ENCODE data around the gene ZNF333.
"Not testable (repeated sequence)": the region's sequence is repeated elsewhere in the genome, so short reads cannot be mapped to it uniquely, and the experiment has no call there.

The ZNF333 gene

DNA sequence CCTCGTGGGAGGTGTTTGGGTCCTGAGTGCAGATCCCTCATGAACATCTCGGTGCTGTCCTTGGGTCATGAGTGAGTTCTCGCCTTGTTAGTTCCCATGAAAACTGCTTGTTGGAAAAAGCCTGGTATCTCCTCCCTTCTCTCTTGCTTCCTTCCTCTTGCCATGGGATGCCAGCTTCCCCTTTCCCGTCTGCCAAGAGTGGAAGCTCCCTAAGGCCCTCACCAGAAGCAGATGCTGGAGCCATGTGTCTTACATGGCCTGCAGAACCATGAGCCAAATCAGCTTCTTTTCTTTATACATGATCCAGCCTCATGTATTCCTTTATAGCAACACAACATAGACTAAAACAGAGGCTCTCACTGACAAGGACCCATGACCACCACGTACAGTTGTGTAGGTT lies 80.3 kb downstream of the ZNF333 start:
- DNase-seq = no peak

DNA sequence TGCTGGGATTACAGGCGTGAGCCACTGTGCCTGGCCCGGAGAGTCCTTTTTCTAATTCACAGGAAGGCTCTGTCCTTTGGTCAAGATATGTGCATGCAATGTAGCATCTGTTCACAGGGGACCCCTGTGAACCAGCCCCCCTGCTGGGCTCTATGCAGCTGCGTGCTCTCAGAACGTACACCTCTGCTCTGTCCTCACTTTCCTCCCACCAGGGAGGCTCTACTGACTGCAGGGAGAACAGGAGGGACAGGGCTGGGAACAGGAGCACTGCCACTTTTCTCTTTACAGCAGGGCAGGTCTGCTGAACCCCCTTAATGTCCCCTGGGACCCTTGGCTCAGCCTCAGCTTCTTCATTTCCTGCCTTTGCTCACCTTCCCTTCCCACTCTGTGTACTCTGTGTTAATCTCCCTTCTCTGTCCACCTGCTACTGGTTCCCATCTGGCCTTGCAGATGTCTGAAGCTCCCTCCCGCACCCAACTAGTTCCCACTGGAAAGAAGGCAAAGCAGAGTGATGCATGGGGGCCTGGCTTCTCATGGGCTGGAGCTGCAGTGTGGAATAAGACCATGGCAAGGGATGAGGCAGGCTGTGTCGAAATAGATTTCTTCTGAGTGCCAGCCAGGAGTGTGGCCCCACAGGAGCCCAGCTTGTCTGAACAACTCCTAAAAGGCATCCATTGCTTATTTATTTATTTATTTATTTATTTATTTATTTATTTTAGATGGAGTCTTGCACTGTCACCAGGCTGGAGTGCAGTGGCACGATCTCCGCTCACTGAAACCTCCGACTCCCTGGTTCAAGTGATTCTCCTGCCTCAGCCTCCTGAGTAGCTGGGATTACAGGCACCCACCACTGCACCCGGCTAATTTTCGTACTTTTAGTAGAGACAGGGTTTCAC lies 81.3 kb downstream of the ZNF333 start:
- no peak for DNase-seq

DNA sequence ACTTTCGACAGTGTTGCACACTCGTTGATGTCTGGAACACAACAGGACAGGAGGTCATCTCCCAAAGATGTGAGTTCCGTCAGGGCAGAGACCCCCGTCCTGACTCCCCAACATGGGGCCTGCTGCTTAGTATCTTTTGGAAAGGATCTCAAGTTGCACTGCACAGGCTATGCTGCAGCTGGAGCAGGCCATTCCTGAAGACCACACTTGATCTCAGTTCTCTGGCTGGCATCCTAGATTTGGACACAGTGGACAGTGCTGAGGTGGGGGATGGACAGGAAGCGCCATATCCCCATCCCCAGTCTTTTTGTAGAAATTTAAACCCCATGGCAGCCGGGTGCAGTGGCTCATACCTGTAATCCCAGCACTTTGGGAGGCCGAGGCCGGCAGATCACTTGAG lies 82.6 kb downstream of the ZNF333 start:
- DNase-seq = no peak

DNA sequence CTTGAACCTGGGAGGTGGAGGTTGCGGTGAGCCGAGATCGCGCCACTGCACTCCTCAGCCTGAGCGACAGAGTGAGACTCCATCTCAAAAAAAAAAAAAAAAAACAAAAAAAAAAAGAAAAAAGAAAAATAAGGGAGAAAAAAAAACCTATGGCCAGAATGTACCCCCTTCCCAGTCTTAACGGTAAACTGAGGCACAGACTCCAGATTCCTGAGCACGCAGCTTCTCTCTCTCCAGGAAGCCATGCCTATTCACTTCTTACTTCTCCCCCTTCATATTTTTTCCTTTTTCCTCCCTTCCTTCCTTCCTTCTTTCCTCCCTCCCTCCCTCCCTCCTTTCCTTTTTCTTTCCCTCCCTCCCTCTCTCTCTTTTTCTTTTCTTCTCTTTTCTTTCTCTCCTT lies 83.1 kb downstream of the ZNF333 start:
- no peak for DNase-seq

DNA sequence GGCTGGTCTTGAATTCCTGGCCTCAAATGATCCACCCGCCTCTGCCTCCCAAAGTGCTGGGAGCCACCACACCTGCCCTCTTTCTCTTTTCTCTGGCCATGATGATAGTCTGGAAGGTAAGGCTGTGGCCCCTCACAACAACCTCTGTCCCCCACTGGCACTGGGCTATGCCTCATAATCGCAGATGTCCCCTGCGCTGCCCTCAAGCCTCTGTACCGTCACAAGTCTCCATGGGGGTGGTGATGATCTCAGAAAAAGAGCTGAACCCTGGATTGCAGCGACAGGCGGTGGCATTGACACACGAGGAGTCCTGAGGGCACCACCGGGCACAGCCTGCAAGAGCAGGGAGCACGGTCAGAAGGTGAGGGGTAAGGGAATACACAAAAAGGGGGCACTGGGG lies 83.9 kb downstream of the ZNF333 start:
- DNase-seq = not testable (repeated sequence)

DNA sequence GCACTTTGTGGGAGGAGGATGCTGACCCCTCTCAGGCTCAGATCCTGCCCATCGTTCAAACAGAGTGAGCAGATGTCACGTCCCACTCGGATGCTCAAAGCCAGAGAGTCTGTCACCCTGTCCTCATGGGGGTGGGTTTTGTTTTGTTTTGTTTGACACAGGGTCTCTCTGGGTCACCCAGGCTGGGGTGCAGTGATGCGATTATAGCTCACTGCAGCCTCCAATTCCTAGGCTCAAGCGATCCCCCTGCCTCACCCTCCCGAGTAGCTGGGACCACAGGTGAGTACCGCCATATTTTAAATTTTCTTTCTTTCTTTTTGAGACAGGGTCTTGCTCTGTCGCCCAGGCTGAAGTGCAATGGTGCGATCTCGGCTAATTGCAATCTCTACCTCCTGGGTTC lies 84.5 kb downstream of the ZNF333 start:
- DNase-seq = no peak

DNA sequence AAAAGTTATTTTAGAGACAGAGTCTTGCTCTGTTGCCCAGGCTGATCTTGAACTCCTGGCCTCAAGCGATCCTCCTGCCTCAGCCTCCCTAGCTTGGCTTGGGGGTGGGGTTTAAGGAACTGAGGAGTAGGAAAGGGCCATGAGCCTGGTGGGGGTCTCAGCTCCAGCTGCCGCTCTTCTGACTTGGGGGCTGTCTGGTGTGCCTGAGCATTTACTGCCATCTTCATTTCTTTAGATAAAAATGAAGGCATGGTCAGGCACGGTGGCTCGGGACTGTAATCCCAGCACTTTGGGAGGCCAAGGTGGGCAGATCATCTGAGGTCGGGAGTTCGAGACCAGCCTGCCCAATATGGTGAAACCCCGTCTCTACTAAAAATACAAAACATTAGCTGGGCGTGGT lies 85.5 kb downstream of the ZNF333 start:
- not testable (repeated sequence) for DNase-seq

DNA sequence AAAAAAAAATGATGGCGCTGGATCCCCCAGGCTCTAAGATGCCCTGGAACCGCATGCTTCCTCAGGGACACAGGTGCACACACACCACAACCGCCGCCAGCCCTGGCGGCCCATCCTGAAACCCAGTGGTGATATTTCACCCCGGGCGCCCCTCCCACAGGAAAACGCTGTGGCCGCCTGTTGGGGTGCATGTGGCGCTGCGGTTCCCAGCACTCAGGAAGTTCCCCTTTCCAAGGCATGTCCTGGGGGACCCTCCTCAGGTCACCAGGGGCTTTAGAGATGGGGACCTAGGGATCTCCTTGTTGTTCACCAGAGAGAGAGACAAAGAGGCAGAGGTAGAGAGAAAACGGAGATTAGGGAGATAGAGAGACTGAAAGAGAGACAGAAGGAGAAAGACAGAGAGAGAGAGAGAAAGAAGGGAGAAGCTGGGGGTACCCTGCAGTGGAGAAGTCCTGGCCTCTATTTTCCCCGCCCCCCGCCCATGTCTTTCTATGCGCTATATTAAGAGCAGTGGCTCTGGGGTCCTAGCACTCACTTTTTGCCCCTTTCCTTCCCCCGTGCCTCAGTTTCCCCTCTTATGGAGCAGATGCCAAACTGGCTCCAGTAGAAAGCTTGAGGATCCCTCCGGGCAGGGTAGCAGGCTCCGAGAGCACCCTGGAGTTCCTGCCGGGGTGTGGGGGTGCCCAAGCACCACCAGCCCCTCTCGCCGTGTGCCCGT lies 86.2 kb downstream of the ZNF333 start:
- no peak for DNase-seq

DNA sequence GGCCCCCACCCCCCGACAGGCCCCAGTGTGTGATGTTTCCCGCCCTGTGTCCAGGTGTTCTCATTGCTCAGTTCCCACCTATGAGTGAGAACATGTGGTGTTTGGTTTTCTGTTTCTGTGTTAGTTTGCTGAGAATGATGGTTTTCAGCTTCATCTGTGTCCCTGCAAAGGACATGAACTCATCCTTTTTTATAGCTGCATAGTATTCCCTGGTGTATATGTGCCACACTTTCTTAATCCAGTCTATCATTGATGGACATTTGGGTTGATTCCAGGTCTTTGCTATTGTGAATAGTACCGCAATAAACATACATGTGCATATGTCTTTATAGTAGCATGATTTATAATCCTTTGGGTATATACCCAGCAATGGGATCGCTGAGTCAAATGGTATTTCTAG lies 87.8 kb downstream of the ZNF333 start:
- not testable (repeated sequence) for DNase-seq

DNA sequence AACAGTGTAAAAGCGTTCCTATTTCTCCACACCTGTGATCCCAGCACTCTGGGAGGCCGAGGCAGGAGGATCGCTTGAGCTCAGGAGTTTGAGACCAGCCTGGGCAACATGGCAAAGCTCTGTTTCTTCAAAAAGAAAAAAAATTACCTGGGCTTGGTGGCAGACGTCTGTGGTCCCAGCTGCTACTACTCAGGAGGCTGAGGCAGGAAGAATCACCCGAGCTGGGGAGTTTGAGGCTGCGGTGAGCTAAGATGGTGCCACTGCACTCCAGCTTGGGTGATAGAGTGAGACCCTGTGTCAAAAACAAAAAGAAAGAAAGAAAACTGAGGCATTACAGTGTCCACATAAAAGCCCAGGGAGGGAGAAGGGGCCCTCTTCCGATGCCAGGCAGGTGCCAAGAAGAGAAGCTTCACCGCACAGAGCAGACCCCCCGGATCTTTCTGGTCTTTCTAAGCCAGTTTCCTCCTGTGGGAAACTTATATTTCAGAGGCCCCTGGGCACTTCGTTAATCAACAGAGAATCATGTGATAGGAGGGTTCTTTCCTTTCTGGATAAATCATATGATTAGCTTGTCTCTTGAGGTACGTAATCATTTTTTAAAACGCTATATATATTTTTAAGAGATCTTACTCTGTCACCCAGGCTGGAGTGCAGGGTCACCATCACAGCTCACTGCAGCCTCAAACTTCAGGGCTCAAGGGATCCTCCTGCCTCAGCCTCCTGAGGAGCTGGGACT lies 88.4 kb downstream of the ZNF333 start, which contains the start of gene ADGRE2:
Gene ADGRE2 (minus strand): TSS at position 451 of the 736 bp plus-strand sequence. CDS start 1,804 bp downstream, outside the sequence.
- DNase-seq = not testable (repeated sequence)

DNA sequence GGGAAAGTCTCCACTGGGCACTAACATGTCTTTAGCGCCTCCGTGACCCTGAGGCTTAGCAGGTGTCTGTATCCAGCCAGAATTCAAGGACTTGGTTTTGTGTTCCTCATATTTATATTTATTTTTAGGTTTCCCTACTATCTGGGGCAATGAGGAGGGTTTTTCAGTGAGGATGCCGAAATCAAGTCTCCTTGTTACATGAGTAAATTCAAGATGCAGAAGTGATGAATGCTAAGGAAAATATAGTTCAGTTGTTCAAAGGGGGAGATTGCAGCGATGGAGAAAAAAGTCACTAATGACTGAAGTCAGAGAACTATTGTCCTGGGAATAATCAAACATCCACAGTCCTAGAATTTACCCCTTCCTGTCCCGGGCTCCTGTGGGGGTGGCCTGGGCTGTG lies 89.3 kb downstream of the ZNF333 start:
- no peak for DNase-seq

DNA sequence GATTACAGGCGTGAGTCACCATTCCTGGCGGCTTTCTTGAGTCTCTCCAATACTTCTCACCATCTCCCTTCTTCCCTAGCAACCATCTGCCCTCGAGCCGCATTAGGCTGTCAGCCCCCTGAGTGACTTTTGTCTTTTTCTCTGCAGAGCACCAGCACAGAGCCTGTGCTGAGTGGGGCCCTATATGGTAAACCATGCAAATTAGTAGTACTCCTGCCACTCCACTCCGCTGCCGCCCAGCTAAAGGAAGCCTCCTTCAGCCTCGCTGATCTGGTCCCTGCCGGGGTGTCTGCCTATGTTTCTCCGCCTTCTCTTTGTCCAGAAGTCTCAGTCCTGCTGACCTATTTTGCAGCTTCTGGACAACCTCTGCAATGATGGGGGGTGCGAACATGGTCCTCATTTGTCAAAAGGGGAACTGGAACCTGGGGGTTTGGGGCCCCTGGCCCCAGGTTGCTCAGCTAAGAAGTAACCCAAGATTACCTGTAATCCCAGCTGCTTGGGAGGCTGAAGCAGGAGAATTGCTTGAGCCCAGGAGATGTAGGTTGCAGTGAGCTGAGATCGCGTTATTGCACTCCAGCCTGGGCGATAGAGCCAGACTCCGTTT lies 90.9 kb downstream of the ZNF333 start:
- DNase-seq = not testable (repeated sequence)

DNA sequence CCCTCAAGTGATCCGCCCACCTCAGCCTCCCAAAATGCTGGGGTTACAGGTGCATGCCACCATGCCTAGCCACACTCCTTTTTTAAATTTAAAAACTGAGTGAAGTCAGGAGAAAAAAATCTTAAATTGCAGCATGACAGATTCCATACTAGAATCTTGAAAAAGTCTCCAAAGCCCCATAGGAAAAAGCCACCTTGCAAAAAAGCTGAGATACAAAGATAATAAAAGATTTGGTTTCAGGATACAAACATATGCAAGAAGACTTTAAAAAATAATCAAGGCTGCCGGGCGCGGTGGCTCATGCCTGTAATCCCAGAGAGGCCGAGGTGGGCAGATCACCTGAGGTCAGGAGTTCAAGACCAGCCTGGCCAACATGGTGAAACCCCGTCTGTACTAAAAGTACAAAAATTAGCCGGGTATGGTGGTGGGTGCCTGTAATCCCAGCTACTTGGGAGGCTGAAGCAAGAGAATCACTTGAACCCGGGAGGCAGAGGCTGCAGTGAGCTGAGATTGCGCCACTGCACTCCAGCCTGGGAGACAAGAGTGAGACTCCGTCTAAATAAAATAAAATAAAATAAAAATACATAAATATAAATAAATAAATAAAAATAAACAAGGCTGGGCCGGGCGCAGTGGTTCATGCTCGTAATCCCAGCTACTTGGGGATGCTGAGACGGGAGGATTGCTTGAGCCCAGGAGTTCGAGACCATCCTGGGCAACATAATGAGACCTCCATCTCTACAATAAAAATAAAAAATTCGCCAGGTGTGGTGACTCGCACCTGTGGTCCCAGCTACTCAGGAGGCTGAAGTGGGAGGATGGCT lies 92.1 kb downstream of the ZNF333 start:
- DNase-seq = not testable (repeated sequence)

DNA sequence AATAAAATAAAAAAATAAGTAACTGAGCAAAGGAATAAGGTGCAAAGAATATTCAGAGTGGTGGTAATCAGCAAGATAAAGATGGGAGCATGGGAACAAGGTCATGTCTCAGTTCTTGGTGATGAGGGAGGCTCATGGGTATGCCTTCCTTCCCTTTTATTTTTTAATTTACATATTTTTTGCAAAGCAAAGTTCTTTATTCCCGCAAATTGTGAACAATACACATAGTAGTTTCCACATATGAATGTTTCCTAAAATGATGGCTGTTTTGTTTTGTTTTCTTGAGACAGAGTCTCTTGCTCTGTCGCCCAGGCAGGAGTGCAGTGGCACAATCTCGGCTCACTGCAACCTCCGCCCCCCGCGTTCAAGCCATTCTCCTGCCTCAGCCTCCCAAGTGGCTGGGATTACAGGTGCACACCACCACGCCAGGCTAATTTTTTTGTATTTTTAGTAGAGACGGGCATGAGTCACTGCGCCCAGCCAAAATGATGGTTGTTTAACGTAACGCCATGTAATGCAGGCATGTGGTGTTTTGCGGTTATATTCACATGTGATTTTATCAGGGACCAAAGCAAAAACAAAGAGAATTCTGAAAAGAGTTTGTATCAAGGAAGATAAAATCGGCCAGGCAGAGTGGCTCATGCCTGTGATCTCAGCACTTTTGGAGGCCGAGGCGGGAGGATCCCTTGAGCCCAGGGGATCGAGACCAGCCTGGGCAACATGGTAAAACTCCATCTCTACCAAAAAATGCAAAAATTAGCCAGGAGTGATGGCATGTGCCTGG lies 93.0 kb downstream of the ZNF333 start:
- no peak for DNase-seq

Data from activated CD4-positive, CD25-positive, alpha-beta regulatory T cell treated with anti-CD3 and anti-CD28 coated beads, Interleukin-2, amount 50 U/mL, for 72 hours (primary cell).